ENCODE data around the gene SLC9A7.
"Not testable (repeated sequence)": the region's sequence is repeated elsewhere in the genome, so short reads cannot be mapped to it uniquely, and the experiment has no call there.

The SLC9A7 gene

GRCh38 chrX:46737462-46737861, 21.5 kb downstream of the SLC9A7 start:
- no peak for DNase-seq (ENCODE audit: extremely low read depth, low read depth)
- no peak for TF ChIP-seq CTCF (IDR thresholded peaks at IDR 0.05; ENCODE audit: low read depth, low read length, missing control alignments)
- H3K4me3 ChIP-seq (replicated peaks; ENCODE audit: low read depth, low read length), result no peak overlapping the region

- DNase-seq (ENCODE audit: extremely low read depth, low read depth), result no peak
- no peak overlapping the region for H3K4me3 ChIP-seq (replicated peaks; ENCODE audit: low read depth, low read length)
- no peak for TF ChIP-seq CTCF (IDR thresholded peaks at IDR 0.05; ENCODE audit: low read depth, low read length, missing control alignments)
Measured at GRCh38 chrX:46737041-46737440, 21.9 kb downstream of the SLC9A7 start.

- no peak for TF ChIP-seq CTCF (IDR thresholded peaks at IDR 0.05; ENCODE audit: low read depth, low read length, missing control alignments)
- no peak for DNase-seq (ENCODE audit: extremely low read depth, low read depth)
- H3K4me3 ChIP-seq (replicated peaks; ENCODE audit: low read depth, low read length), result no peak overlapping the region
Measured at GRCh38 chrX:46735622-46736021, 23.3 kb downstream of the SLC9A7 start.

GRCh38 chrX:46733226-46733625, 25.7 kb downstream of the SLC9A7 start:
- no peak for TF ChIP-seq CTCF (IDR thresholded peaks at IDR 0.05; ENCODE audit: low read depth, low read length, missing control alignments)
- no peak for DNase-seq (ENCODE audit: extremely low read depth, low read depth)
- no peak overlapping the region for H3K4me3 ChIP-seq (replicated peaks; ENCODE audit: low read depth, low read length)

- H3K4me3 ChIP-seq (replicated peaks; ENCODE audit: low read depth, low read length), result no peak overlapping the region
- TF ChIP-seq CTCF (IDR thresholded peaks at IDR 0.05; ENCODE audit: low read depth, low read length, missing control alignments), result no peak
- DNase-seq (ENCODE audit: extremely low read depth, low read depth), result no peak
Measured at GRCh38 chrX:46730765-46731164, 28.2 kb downstream of the SLC9A7 start.

GRCh38 chrX:46727441-46727840, 31.5 kb downstream of the SLC9A7 start:
- TF ChIP-seq CTCF (IDR thresholded peaks at IDR 0.05; ENCODE audit: low read depth, low read length, missing control alignments), result no peak
- no peak for DNase-seq (ENCODE audit: extremely low read depth, low read depth)
- H3K4me3 ChIP-seq (replicated peaks; ENCODE audit: low read depth, low read length), result no peak overlapping the region

- H3K4me3 ChIP-seq (replicated peaks; ENCODE audit: low read depth, low read length); DNase-seq (ENCODE audit: extremely low read depth, low read depth): not testable (repeated sequence)
Measured at GRCh38 chrX:46723569-46723927, 35.4 kb downstream of the SLC9A7 start.

Data from HFF-Myc (cell line).